ENCODE measurements around the gene SEMA4C.

Gene SEMA4C

DNA sequence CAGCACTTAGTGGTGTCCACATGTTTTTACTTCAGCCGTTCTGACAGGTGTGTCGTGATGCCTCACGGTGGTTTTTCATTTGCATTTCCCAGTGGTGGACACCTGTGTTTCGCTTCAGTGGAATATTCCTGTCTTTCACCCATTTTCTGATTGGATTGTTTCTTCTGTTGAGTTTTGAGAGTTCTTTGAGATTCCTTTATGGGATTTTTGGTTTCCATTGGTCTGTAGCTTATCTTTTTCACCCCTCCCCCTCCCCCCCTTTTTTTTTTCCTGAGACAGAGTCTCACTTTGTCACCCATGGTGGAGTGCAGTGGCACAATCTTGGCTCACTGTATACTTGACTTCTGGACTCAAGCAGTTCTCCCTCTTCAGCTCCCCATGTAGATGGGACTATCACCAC is 34.0 kb downstream of the SEMA4C start:
- TF ChIP-seq FOXP2 (optimal IDR thresholded peaks at IDR 0.05; ENCODE audit: borderline replicate concordance, extremely low read depth, extremely low read length, insufficient read depth), result no peak
- TF ChIP-seq SIN3A (IDR thresholded peaks at IDR 0.05; ENCODE audit: borderline replicate concordance, insufficient read depth, low read length), result no peak
- no peak for TF ChIP-seq TAF1 (IDR thresholded peaks at IDR 0.05; ENCODE audit: borderline replicate concordance, insufficient read depth, low read length)
- TF ChIP-seq, protein P1, sequence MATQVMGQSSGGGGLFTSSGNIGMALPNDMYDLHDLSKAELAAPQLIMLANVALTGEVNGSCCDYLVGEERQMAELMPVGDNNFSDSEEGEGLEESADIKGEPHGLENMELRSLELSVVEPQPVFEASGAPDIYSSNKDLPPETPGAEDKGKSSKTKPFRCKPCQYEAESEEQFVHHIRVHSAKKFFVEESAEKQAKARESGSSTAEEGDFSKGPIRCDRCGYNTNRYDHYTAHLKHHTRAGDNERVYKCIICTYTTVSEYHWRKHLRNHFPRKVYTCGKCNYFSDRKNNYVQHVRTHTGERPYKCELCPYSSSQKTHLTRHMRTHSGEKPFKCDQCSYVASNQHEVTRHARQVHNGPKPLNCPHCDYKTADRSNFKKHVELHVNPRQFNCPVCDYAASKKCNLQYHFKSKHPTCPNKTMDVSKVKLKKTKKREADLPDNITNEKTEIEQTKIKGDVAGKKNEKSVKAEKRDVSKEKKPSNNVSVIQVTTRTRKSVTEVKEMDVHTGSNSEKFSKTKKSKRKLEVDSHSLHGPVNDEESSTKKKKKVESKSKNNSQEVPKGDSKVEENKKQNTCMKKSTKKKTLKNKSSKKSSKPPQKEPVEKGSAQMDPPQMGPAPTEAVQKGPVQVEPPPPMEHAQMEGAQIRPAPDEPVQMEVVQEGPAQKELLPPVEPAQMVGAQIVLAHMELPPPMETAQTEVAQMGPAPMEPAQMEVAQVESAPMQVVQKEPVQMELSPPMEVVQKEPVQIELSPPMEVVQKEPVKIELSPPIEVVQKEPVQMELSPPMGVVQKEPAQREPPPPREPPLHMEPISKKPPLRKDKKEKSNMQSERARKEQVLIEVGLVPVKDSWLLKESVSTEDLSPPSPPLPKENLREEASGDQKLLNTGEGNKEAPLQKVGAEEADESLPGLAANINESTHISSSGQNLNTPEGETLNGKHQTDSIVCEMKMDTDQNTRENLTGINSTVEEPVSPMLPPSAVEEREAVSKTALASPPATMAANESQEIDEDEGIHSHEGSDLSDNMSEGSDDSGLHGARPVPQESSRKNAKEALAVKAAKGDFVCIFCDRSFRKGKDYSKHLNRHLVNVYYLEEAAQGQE (IDR thresholded peaks at IDR 0.05; ENCODE audit: insufficient read depth in 1 of 2, low read depth in 2 of 2, low read length in 2 of 2), result no peak
- no peak for TF ChIP-seq POLR2AphosphoS5 (IDR thresholded peaks at IDR 0.05; ENCODE audit: low read depth, low read length)

DNA sequence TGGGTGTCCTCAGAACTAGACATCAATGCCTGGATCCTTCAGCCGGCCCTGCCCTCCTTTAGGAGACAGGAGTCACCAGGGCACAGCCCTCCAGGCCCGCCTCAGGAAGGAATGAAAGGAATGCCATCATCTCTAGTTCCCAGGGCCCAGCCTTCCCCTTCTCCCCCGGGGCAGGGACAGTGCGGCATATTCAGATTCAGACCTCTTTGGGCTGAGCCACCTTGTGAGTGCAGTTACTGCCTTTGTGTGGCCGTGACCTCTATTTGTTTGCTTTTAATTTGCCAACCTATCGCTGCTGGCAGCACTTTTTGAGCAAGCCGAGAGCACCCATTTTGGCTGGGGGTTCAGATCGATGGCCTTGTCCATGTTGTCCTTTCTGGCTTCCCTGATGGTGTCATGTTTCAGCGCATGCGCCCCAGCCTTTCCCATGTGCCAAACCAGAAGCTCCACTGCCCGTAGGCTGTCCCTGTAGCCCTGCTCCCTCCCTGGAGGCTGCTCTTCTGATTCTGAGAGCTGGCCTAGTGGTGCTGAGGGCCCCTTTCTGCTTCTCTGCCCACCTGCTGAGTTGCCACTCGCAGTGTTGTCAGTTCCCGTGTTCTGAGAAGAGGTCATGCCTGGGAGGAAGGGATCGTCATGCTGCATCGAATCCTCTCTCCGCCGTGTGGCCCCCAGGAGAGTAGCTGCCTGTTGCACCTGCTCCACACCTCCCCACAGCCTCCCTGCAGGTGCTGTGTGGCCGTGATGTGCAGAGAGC is 36.9 kb downstream of the SEMA4C start:
- no peak for TF ChIP-seq TAF1 (IDR thresholded peaks at IDR 0.05; ENCODE audit: borderline replicate concordance, insufficient read depth, low read length)
- TF ChIP-seq, protein P1 (IDR thresholded peaks at IDR 0.05; ENCODE audit: insufficient read depth in 1 of 2, low read depth in 2 of 2, low read length in 2 of 2), result no peak
- no peak for TF ChIP-seq FOXP2 (optimal IDR thresholded peaks at IDR 0.05; ENCODE audit: borderline replicate concordance, extremely low read depth, extremely low read length, insufficient read depth)
- TF ChIP-seq SIN3A (IDR thresholded peaks at IDR 0.05; ENCODE audit: borderline replicate concordance, insufficient read depth, low read length), result no peak
- TF ChIP-seq POLR2AphosphoS5 (IDR thresholded peaks at IDR 0.05; ENCODE audit: low read depth, low read length), result no peak

DNA sequence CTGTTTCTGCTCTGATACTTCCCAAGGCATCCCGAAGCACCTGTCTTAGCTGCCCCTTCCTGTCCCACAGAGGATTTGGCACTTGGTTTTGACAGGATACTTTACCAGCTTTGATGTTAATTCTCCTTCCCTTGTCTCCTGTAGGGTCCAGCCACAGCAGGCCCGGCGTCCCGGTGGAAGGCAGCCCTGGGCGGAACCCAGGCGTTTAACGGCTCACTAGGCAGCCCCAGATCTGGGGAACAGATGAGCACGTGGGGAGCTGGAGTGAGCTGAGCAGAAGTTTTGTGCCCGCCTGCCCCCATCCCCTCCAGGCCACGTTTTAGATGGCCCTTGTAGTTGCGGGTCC is 37.5 kb downstream of the SEMA4C start:
- TF ChIP-seq SIN3A (IDR thresholded peaks at IDR 0.05; ENCODE audit: borderline replicate concordance, insufficient read depth, low read length) (no peak), TAF1 (IDR thresholded peaks at IDR 0.05; ENCODE audit: borderline replicate concordance, insufficient read depth, low read length) (no peak), FOXP2 (optimal IDR thresholded peaks at IDR 0.05; ENCODE audit: borderline replicate concordance, extremely low read depth, extremely low read length, insufficient read depth) (no peak), POLR2AphosphoS5 (IDR thresholded peaks at IDR 0.05; ENCODE audit: low read depth, low read length) (no peak)
- TF ChIP-seq, protein P1 (IDR thresholded peaks at IDR 0.05; ENCODE audit: insufficient read depth in 1 of 2, low read depth in 2 of 2, low read length in 2 of 2), result no peak

DNA sequence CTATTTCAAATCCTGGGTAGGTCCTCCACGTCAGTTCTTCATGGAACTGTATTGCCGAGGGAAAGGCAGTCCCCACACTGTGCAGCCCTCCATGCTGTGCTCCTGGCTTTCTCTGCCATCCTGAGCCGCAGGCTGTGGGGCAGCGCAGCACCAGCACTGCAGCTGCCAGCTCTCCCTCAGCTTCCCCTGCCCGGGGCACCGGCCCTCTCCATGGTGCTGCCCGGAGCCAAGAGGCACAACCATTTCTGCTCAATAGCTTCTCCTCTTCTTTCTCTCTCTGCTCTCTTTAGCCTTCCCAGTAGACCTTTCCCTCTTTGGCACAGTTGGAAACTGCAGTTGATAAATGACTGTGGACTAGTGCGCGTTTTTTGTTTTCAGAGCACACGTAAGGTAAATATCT is 38.2 kb downstream of the SEMA4C start:
- TF ChIP-seq TAF1 (IDR thresholded peaks at IDR 0.05; ENCODE audit: borderline replicate concordance, insufficient read depth, low read length), result no peak
- TF ChIP-seq, protein P1 (IDR thresholded peaks at IDR 0.05; ENCODE audit: insufficient read depth in 1 of 2, low read depth in 2 of 2, low read length in 2 of 2), result peak; percentile 69 to 87

All from PFSK-1 (cell line).